Upper lobe of right lung (tissue), 1 donor: ENCODE data around the gene CHSY1. TPM values are rescaled to one million over a fixed set of nuclear protein-coding genes. Genes with fewer than 3 reads are reported as not detected.

Experiments used
- ATAC-seq: fragments of 200-7000 bp; cut with Tn5 transposase; one replicate; pipeline ENCODE4 v1.9.1; 2020; ENCODE audit warnings: mild to moderate bottlenecking, moderate library complexity
- DNase-seq: peaks from one replicate; pipeline ENCODE4 v3.0.0-alpha.2; 2020
- H3K27ac ChIP-seq: fragments of 200-600 bp; one replicate; pipeline ENCODE4 v1.8.0; 2022
- H3K27me3 ChIP-seq: fragments of 200-600 bp; one replicate; pipeline ENCODE4 v1.8.0; 2022; ENCODE audit warnings: mild to moderate bottlenecking
- H3K36me3 ChIP-seq: fragments of 200-600 bp; one replicate; pipeline ENCODE4 v1.8.0; 2022
- H3K4me1 ChIP-seq: fragments of 200-600 bp; one replicate; pipeline ENCODE4 v1.8.0; 2022
- H3K4me3 ChIP-seq: fragments of 200-600 bp; one replicate; pipeline ENCODE4 v1.8.0; 2022; ENCODE audit warnings: mild to moderate bottlenecking
- H3K9me3 ChIP-seq: fragments of 200-600 bp; one replicate; pipeline ENCODE4 v1.8.0; 2022
- CTCF ChIP-seq: fragments of 200-600 bp; IDR thresholded peaks from one replicate; pipeline ENCODE4 v1.8.0; 2022; ENCODE audit warnings: antibody characterized with exemption
- intact Hi-C: fragments of 100-400 bp; cut with DNase I; formaldehyde crosslinking; loops from one replicate; pipeline ENCODE4 v1.11.0; 2022
- long read RNA-seq: library from polyadenylated mRNA; unstranded; transcript quantifications from one replicate; pipeline ENCODE4 v2.0.0, GENCODE V29; 2021
- total RNA-seq: library from RNA; stranded (reverse); fragmentation: NEBNext Ultra II Directional; extraction: Animal tissue kit (Norgen Biotek cat#: 25700); gene quantifications from one replicate; pipeline ENCODE4 v1.2.1, GENCODE V29; 2021
- donor health status: DM: no; HTN: yes; CAD: no; lungs with severe emphysema.

The CHSY1 gene
- 40.6 TPM for total RNA-seq
- long read RNA-seq, full-length matches to known transcripts, result 91 of 124 reads
- long read RNA-seq, partial matches to known transcripts, result 14 of 124 reads
- long read RNA-seq, other reads (novel, unspliced or antisense), result 19 of 124 reads

GRCh38 chr15:101251830-101252820 lies at the start of gene CHSY1:
Gene CHSY1 (minus strand): TSS chr15:101252048. CDS start chr15:101251456, 592 bp downstream.
- Histone ChIP-seq H3K36me3 (no peaks in the 10 kb centered on the region), H3K4me1 (peaks cover 21% of the 10 kb centered on the region), H3K27me3 (no peaks in the 10 kb centered on the region), H3K4me3 (peak within 1 kb of the TSS; percentile 81), H3K9me3 (no peaks in the 10 kb centered on the region), H3K27ac (peak within 1 kb of the TSS; percentile 76)
- peak; percentile 92 for ATAC-seq
- TF ChIP-seq CTCF, result peak; percentile 19
- DNase-seq, result peak; percentile 97
- intact Hi-C loops, result no loop called here

- no peak overlapping the region for H3K4me3 ChIP-seq
- no peak for DNase-seq
These were observed 44.9 kb upstream of the CHSY1 start for GRCh38 chr15:101296418-101297405.

GRCh38 chr15:101295607-101296161 lies 43.8 kb upstream of the CHSY1 start:
- Histone ChIP-seq H3K4me1 (peaks cover 16% of the 10 kb centered on the region), H3K4me3 (peak overlapping the region; percentile 72), H3K27ac (peak overlapping the region; percentile 90), H3K27me3 (no peaks in the 10 kb centered on the region), H3K36me3 (peaks cover 6% of the 10 kb centered on the region), H3K9me3 (no peaks in the 10 kb centered on the region)
- intact Hi-C loops, result no loop called here
- DNase-seq (no peak), ATAC-seq (no peak)
- no peak for TF ChIP-seq CTCF

More at GRCh38 chr15:101296418-101297405, 44.9 kb upstream of the CHSY1 start:
- no peaks in the 10 kb centered on the region for H3K27me3 ChIP-seq
- no peaks in the 10 kb centered on the region for H3K9me3 ChIP-seq
- TF ChIP-seq CTCF, result no peak
- peaks cover 6% of the 10 kb centered on the region for H3K36me3 ChIP-seq
- intact Hi-C loops, result no loop called here
- no peak overlapping the region for H3K27ac ChIP-seq
- peaks cover 16% of the 10 kb centered on the region for H3K4me1 ChIP-seq
- no peak for ATAC-seq

- peak; percentile 100 for DNase-seq
- H3K4me3 ChIP-seq, result peak within 1 kb of the TSS; percentile 72
- H3K4me1 ChIP-seq, result peaks cover 13% of the 10 kb centered on the region
- H3K36me3 ChIP-seq, result peaks cover 6% of the 10 kb centered on the region
- intact Hi-C loops, result no loop called here
- no peaks in the 10 kb centered on the region for H3K9me3 ChIP-seq
- H3K27ac ChIP-seq, result peak within 1 kb of the TSS; percentile 90
- ATAC-seq, result peak; percentile 98
- H3K27me3 ChIP-seq, result no peaks in the 10 kb centered on the region
- no peak for TF ChIP-seq CTCF
These were observed 43.1 kb upstream of the CHSY1 start, which contains the start of gene SNRPA1 for GRCh38 chr15:101294731-101295606. Gene SNRPA1 (minus strand): TSS chr15:101295248. CDS start chr15:101295178, 70 bp downstream.
